Uterus (tissue), 4 donors: ENCODE measurements around the gene ERVV-1. TPM values are rescaled to one million over a fixed set of nuclear protein-coding genes. Genes with fewer than 3 reads are reported as not detected.

Experiments
- DNase-seq, 2 donors: peaks; one replicate each; pipeline ENCODE4 v3.0.0-alpha.2; 2019 to 2020
- H3K27ac ChIP-seq, 2 donors: fragments of 200-600 bp; sonication (generic); 1 replicate in 1 of 2; 2 replicates in 1 of 2; pipeline ENCODE4 v1.5.1; 2016 to 2018
- H3K27me3 ChIP-seq, 2 donors: fragments of 200-600 bp; sonication (generic); one replicate each; pipeline ENCODE4 v1.5.1; 2018 to 2019; ENCODE audit warnings: control low read depth in 1 of 2
- H3K36me3 ChIP-seq, 2 donors: fragments of 200-600 bp; sonication (generic); one replicate each; pipeline ENCODE4 v1.5.1; 2019; ENCODE audit warnings: control low read depth in 1 of 2
- H3K4me1 ChIP-seq, 2 donors: fragments of 200-600 bp; sonication (generic); one replicate each; pipeline ENCODE4 v1.5.1; 2018 to 2019; ENCODE audit warnings: control low read depth in 1 of 2
- H3K4me3 ChIP-seq, 2 donors: fragments of 200-600 bp; sonication (generic); 1 replicate in 1 of 2; 2 replicates in 1 of 2; pipeline ENCODE4 v1.5.1; 2018 to 2019; ENCODE audit warnings: mild to moderate bottlenecking in 1 of 2
- H3K9me3 ChIP-seq, 2 donors: fragments of 200-600 bp; sonication (generic); one replicate each; pipeline ENCODE4 v1.5.1; 2019; ENCODE audit warnings: control low read depth in 1 of 2
- CTCF ChIP-seq, 4 experiments: fragments of 200-600 bp in 2 of 4; fragments of 450-650 bp in 2 of 4; sonication (generic) in 2 of 4; IDR thresholded peaks; one replicate each; pipeline ENCODE4 v1.5.1; 2016 to 2019; ENCODE audit warnings: antibody characterized with exemption in 4 of 4, mild to moderate bottlenecking in 2 of 4, moderate library complexity in 1 of 4
- POLR2A ChIP-seq, 2 donors: fragments of 450-650 bp; IDR thresholded peaks; one replicate each; pipeline ENCODE4 v1.6.1; 2016; ENCODE audit warnings: antibody characterized with exemption in 2 of 2, mild to moderate bottlenecking in 1 of 2, moderate library complexity in 1 of 2
- intact Hi-C: fragments of 100-400 bp; cut with DNase I; formaldehyde crosslinking; loops from one replicate; pipeline ENCODE4 v1.15.1; 2023; ENCODE audit warnings: low total_unique reads
- total RNA-seq, 4 donors: library from RNA; depleted of rRNA in 3 of 4; stranded (reverse); fragments of >200 nt in 3 of 4; gene quantifications; one replicate each; pipeline versions ENCODE4 v1.1.0 to v1.2.4, GENCODE V29; 2014 to 2023
- donor health status: DM: yes; HTN: yes; CAD: no.

Gene ERVV-1
- total RNA-seq, 4 donors from 2014 or later = not detected

DNA sequence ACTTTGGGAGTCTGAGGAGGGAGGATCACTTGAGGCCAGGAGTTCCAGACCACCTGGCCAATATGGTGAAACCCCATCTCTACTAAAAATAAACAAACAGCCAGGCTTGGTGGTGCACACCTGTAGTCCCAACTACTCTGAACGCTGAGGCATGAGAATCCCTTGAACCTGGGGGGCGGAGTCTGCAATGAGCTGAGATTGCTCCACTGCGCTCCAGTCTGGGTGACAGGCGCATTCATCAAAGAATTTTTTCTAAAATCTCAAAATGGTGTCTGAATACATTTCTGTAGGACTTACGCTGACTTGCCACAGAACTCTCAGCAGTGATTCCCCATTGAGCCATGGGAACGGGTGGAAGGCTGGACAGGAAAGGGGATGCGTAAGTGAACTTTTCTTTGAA lies 18.0 kb upstream of the ERVV-1 start:
- Histone ChIP-seq H3K4me1 (no peaks in the 10 kb centered on the region), H3K9me3 (no peaks in the 10 kb centered on the region), H3K27me3 (no peaks in the 10 kb centered on the region), H3K36me3 (no peaks in the 10 kb centered on the region), H3K27ac (no peak overlapping the region), H3K4me3 (no peak overlapping the region)
- intact Hi-C loops = no loop called here
- no peak for DNase-seq
- TF ChIP-seq CTCF (IDR thresholded peaks at IDR 0.05) = no peak
- TF ChIP-seq POLR2A (IDR thresholded peaks at IDR 0.05) = no peak

- TF ChIP-seq POLR2A (IDR thresholded peaks at IDR 0.05) = no peak
- TF ChIP-seq CTCF (IDR thresholded peaks at IDR 0.05) = no peak
- DNase-seq = no peak
- intact Hi-C loops = no loop called here
- no peak overlapping the region for H3K4me3 ChIP-seq
- H3K27me3 ChIP-seq = no peaks in the 10 kb centered on the region
- H3K4me1 ChIP-seq = no peaks in the 10 kb centered on the region
- H3K27ac ChIP-seq = no peak overlapping the region
- H3K9me3 ChIP-seq = no peaks in the 10 kb centered on the region
- H3K36me3 ChIP-seq = no peaks in the 10 kb centered on the region
Measured at GRCh38 chr19:52997975-52998374, 15.7 kb upstream of the ERVV-1 start.

DNA sequence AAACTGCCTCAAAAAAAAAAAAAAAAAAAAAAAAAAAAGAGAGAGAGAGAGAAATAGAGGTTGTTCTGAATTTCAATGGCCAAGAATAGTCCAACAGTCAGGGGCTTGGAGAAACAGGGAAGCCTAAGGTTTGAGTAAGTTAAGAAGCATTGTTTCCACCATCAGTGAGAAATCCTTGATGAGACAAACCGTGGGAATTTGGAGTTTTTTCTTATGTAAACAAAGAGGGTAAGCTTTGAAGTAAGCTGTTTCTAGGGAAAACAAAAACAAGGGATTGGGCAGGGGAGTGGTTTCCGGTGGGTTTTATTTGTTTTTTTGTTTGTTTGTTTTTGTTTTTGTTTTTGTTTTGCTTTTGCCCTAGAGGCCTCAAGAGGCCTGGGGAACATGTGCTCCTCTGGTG lies 11.2 kb upstream of the ERVV-1 start:
- Histone ChIP-seq H3K4me1 (no peaks in the 10 kb centered on the region), H3K27ac (no peak overlapping the region), H3K27me3 (no peaks in the 10 kb centered on the region), H3K9me3 (no peaks in the 10 kb centered on the region), H3K4me3 (no peak overlapping the region), H3K36me3 (no peaks in the 10 kb centered on the region)
- TF ChIP-seq POLR2A (IDR thresholded peaks at IDR 0.05) (no peak), CTCF (IDR thresholded peaks at IDR 0.05) (no peak)
- intact Hi-C loops = no loop called here
- no peak for DNase-seq

- H3K27ac ChIP-seq = no peak overlapping the region
- intact Hi-C loops = no loop called here
- no peak for DNase-seq
- H3K4me1 ChIP-seq = no peaks in the 10 kb centered on the region
- no peaks in the 10 kb centered on the region for H3K9me3 ChIP-seq
- no peak for TF ChIP-seq CTCF (IDR thresholded peaks at IDR 0.05)
- TF ChIP-seq POLR2A (IDR thresholded peaks at IDR 0.05) = no peak
- no peak overlapping the region for H3K4me3 ChIP-seq
- no peaks in the 10 kb centered on the region for H3K36me3 ChIP-seq
- H3K27me3 ChIP-seq = no peaks in the 10 kb centered on the region
Measured at GRCh38 chr19:53004242-53004641, 9.5 kb upstream of the ERVV-1 start.

DNA sequence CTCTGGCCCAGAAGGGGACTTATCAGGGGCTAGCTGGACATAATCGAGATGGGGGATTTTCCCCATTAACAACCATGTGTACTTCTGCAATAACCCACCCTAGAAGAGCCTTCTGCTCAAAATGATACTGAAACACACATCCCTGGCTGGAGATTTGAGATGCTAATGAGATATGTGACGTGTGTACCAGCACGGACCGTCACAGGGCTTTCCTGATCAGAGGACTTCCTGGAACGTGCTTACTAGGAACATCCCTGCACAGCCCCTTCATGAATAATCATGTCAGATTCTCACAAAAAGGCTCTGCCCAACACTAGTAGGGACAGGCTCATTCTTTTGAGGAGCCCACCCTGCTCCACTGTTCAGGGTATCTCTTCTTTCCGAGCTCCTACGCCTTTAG lies 6.5 kb upstream of the ERVV-1 start:
- DNase-seq = no peak
- no peaks in the 10 kb centered on the region for H3K36me3 ChIP-seq
- H3K27ac ChIP-seq = no peak overlapping the region
- TF ChIP-seq POLR2A (IDR thresholded peaks at IDR 0.05) (no peak), CTCF (IDR thresholded peaks at IDR 0.05) (no peak)
- intact Hi-C loops = no loop called here
- no peaks in the 10 kb centered on the region for H3K9me3 ChIP-seq
- no peaks in the 10 kb centered on the region for H3K4me1 ChIP-seq
- H3K27me3 ChIP-seq = no peaks in the 10 kb centered on the region
- H3K4me3 ChIP-seq = no peak overlapping the region
